GM12878 (cell line): Measurements from ENCODE around the gene ASS1. TPM values are rescaled to one million over a fixed set of nuclear protein-coding genes. Genes with fewer than 3 reads are reported as not detected.
A peak's percentile ranks its signal among the peaks of the same experiment; 100 is the strongest.

ENCODE experiments used
- ATAC-seq: fragments of 200-7000 bp; cut with Tn5 transposase; 3 replicates; pipeline ENCODE4 v1.9.1; 2020; ENCODE audit warnings: mild to moderate bottlenecking, moderate library complexity
- BruUV-seq: library from RNA; stranded (reverse); fragments of 400-500 nt; replicated peaks from 2 replicates; lab custom pipeline; 2021; lab: Mats Ljungman, UMichigan
- CTCF ChIA-PET: fragments of 300-600 bp; sonication (Branson Sonifier 250); formaldehyde crosslinking; extraction: SDS; loops from one replicate; lab custom pipeline; 2021; ENCODE audit warnings: inconsistent platforms; lab: Yijun Ruan, JAX
- POLR2A ChIA-PET: fragments of 350-600 bp; formaldehyde crosslinking; extraction: SDS; loops from one replicate; lab custom pipeline; 2021; ENCODE audit warnings: inconsistent platforms; lab: Charles Lee
- RAD21 ChIA-PET: fragments of 300-600 bp; sonication (Branson Sonifier 250); formaldehyde crosslinking; loops from one replicate; lab custom pipeline; 2023; ENCODE audit warnings: antibody characterized with exemption; ENCODE audit not compliant: unreplicated experiment; lab: Charles Lee
- SMC1A ChIA-PET: fragments of 300-600 bp; sonication (Branson Sonifier 250); formaldehyde crosslinking; loops from one replicate; lab custom pipeline; 2023; ENCODE audit not compliant: unreplicated experiment, uncharacterized antibody; lab: Charles Lee
- DNase-seq: peaks from one replicate; pipeline ENCODE4 v3.0.0-alpha.2; 2011; ENCODE audit warnings: low read depth, low spot score
- FAIRE-seq: peaks from 3 replicates; lab custom pipeline; 2011; peaks lifted over from hg19 to GRCh38; lab: Jason Lieb, UNC
- H2AFZ ChIP-seq: 2 replicates; pipeline ENCODE4 v1.6.0; 2011; ENCODE audit warnings: low read depth, low read length, control low read depth; ENCODE audit not compliant: control insufficient read depth
- H3K27ac ChIP-seq: 2 replicates; pipeline ENCODE4 v1.5.1; 2011; ENCODE audit warnings: control low read depth; ENCODE audit not compliant: control insufficient read depth, insufficient read depth
- H3K27me3 ChIP-seq, 2 experiments: replicated peaks in 1 of 2; 2 replicates each; pipeline versions ENCODE4 v1.6.0 to v1.6.1; 2011; ENCODE audit warnings: low read length in 1 of 2; ENCODE audit not compliant: control insufficient read depth in 2 of 2, insufficient read depth in 2 of 2
- H3K36me3 ChIP-seq, 2 experiments: 2 replicates each; pipeline ENCODE4 v1.5.1; 2011; ENCODE audit warnings: low read length in 1 of 2; ENCODE audit not compliant: control insufficient read depth in 2 of 2, insufficient read depth in 2 of 2
- H3K4me1 ChIP-seq: 2 replicates; pipeline ENCODE4 v1.6.1; 2011; ENCODE audit warnings: mild to moderate bottlenecking, low read length, moderate library complexity, mixed read lengths; ENCODE audit not compliant: control insufficient read depth, insufficient read depth
- H3K4me2 ChIP-seq: 2 replicates; pipeline ENCODE4 v1.6.0; 2011; ENCODE audit warnings: control low read depth; ENCODE audit not compliant: control insufficient read depth, insufficient read depth
- H3K4me3 ChIP-seq: fragments of 200-600 bp; sonication (generic); 2 replicates; pipeline ENCODE4 v1.5.1; 2016
- H3K79me2 ChIP-seq: 2 replicates; pipeline ENCODE4 v1.6.0; 2011; ENCODE audit warnings: low read length; ENCODE audit not compliant: control insufficient read depth, insufficient read depth
- H3K9ac ChIP-seq: 2 replicates; pipeline ENCODE4 v1.8.0; 2011; ENCODE audit warnings: low read length, control low read depth, mixed read lengths; ENCODE audit not compliant: control insufficient read depth, insufficient read depth
- H3K9me3 ChIP-seq: replicated peaks from 3 replicates; pipeline ENCODE4 v1.5.1; 2011; ENCODE audit warnings: mild to moderate bottlenecking, low read length; ENCODE audit not compliant: control insufficient read depth, insufficient read depth
- H4K20me1 ChIP-seq: 2 replicates; pipeline ENCODE4 v1.6.0; 2011; ENCODE audit not compliant: control insufficient read depth, insufficient read depth
- BCL3 ChIP-seq: IDR thresholded peaks from 2 replicates; pipeline ENCODE4 v1.6.1; 2011; ENCODE audit warnings: borderline replicate concordance, low read depth, mild to moderate bottlenecking, moderate library complexity, low read length; ENCODE audit not compliant: insufficient read depth, poor library complexity, severe bottlenecking
- CHD2 ChIP-seq: IDR thresholded peaks from 2 replicates; pipeline ENCODE4 v1.6.1; 2011; ENCODE audit warnings: low read depth, low read length, improper control_type of control experiment, borderline replicate concordance
- ESRRA ChIP-seq: IDR thresholded peaks from 2 replicates; pipeline ENCODE4 v1.6.1; 2012; ENCODE audit warnings: mild to moderate bottlenecking, low read length, improper control_type of control experiment
- HDAC2 ChIP-seq: fragments of 200-600 bp; sonication (generic); IDR thresholded peaks from 2 replicates; pipeline ENCODE4 v1.6.1; 2017
- JUNB ChIP-seq: IDR thresholded peaks from 2 replicates; pipeline ENCODE4 v1.6.1; 2016; ENCODE audit warnings: antibody characterized with exemption, mild to moderate bottlenecking
- KAT2A ChIP-seq: conservative IDR thresholded peaks from 2 replicates; pipeline ENCODE4 v1.6.1; 2011; ENCODE audit warnings: low read depth, low read length; ENCODE audit not compliant: control insufficient read depth
- MTA2 ChIP-seq: fragments of 450-650 bp; IDR thresholded peaks from 2 replicates; pipeline ENCODE4 v1.6.1; 2016; ENCODE audit warnings: low read depth, mild to moderate bottlenecking, moderate library complexity
- MXI1 ChIP-seq: fragments of 150-350 bp; IDR thresholded peaks from 2 replicates; pipeline ENCODE4 v1.6.1; 2011; ENCODE audit warnings: low read depth, mild to moderate bottlenecking, inconsistent platforms, low read length, improper control_type of control experiment
- NFIC ChIP-seq: IDR thresholded peaks from 2 replicates; pipeline ENCODE4 v1.6.1; 2012; ENCODE audit warnings: low read depth, mild to moderate bottlenecking, inconsistent platforms, low read length, moderate library complexity
- NFYA ChIP-seq: IDR thresholded peaks from 2 replicates; pipeline ENCODE4 v1.6.1; 2011; ENCODE audit warnings: low read depth, mild to moderate bottlenecking, low read length, improper control_type of control experiment, borderline replicate concordance
- PAX5 ChIP-seq: IDR thresholded peaks from 2 replicates; pipeline ENCODE4 v1.6.1; 2011; ENCODE audit warnings: low read depth, low read length, borderline replicate concordance
- SMC3 ChIP-seq: IDR thresholded peaks from 2 replicates; pipeline ENCODE4 v1.6.1; 2011; ENCODE audit warnings: low read length, improper control_type of control experiment, borderline replicate concordance
- WRNIP1 ChIP-seq: IDR thresholded peaks from 2 replicates; pipeline ENCODE4 v1.6.1; 2011; ENCODE audit warnings: low read depth, low read length, improper control_type of control experiment, borderline replicate concordance
- ZNF384 ChIP-seq: IDR thresholded peaks from 2 replicates; pipeline ENCODE4 v1.6.1; 2012; ENCODE audit warnings: low read depth, mild to moderate bottlenecking, low read length, improper control_type of control experiment, borderline replicate concordance
- ZSCAN29 ChIP-seq: fragments of 450-650 bp; IDR thresholded peaks from 2 replicates; pipeline ENCODE4 v1.6.1; 2017; ENCODE audit warnings: mild to moderate bottlenecking, moderate library complexity
- WGBS: methylation state at CpG from one replicate; pipeline ENCODE4 v1.1.6; 2016; ENCODE audit warnings: low lambda C conversion rate; ENCODE audit not compliant: insufficient replicate concordance, insufficient coverage; ENCODE audit errors: missing lambda C conversion rate; 5-methylcytosine and 5-hydroxymethylcytosine counted together
- in situ Hi-C: fragments of 300-500 bp; cut with MboI; formaldehyde crosslinking; loops from 9 replicates; pipeline ENCODE4 v1.14.3; 2018; ENCODE audit warnings: mixed read lengths
- intact Hi-C: fragments of 100-400 bp; cut with micrococcal nuclease; formaldehyde crosslinking; loops from one replicate; pipeline ENCODE4 v1.14.2; 2022; ENCODE audit not compliant: unreplicated experiment
- polyA plus RNA-seq, 11 experiments: library from polyadenylated mRNA; depleted of rRNA in 4 of 11; unstranded in 6 of 11; stranded (reverse) in 5 of 11; fragments of >200 nt; fragmentation: Nextera tagmentation in 4 of 11; fragmentation: Illumina TruSeq in 1 of 11; extraction: Ambion mirVana in 4 of 11; extraction: Trizol in 1 of 11; gene quantifications; 1 replicate in 1 of 11; 2 replicates in 10 of 11; pipeline versions ENCODE4 v1.2.1 to v1.2.3, GENCODE V29; 2011 to 2016; ENCODE audit warnings: inconsistent platforms in 2 of 11, missing spikeins in 2 of 11, low read depth in 1 of 11
- total RNA-seq, 4 experiments: library from RNA; depleted of rRNA in 3 of 4; stranded (reverse); fragments of >200 nt in 3 of 4; fragmentation: Illumina TruSeq in 1 of 4; extraction: Trizol in 1 of 4; gene quantifications; 2 replicates each; pipeline versions ENCODE4 v1.2.1 to v1.2.3, GENCODE V29; 2013 to 2021

The ASS1 gene
- total and polyA plus RNA-seq, 10 of the 15 experiments (the other 5 are each of a cell fraction or from before 2014, with no cell fraction given): 0.10 to 6.1 (median 0.28) TPM; not detected in 3

GRCh38 chr9:130522233-130522808 is 77.6 kb downstream of the ASS1 start:
- POLR2A ChIA-PET: interaction anchor here (0.6 kb wide), 1 partner anchor 775 kb away, joined by 5 read pairs; no protein-coding TSS in a partner anchor
- no TSS peak for BruUV-seq
- CTCF ChIA-PET: no interaction called here

GRCh38 chr9:130523921-130524320 is 79.2 kb downstream of the ASS1 start:
- CTCF ChIA-PET: no interaction called here
- TF ChIP-seq PAX5: no peak
- no peak for TF ChIP-seq MXI1
- no peak for TF ChIP-seq BCL3
- TF ChIP-seq ESRRA: no peak
- TF ChIP-seq KAT2A: no peak
- TF ChIP-seq NFYA: no peak
- TF ChIP-seq NFIC: no peak
- no peak for TF ChIP-seq MTA2
- no peak for TF ChIP-seq SMC3
- TF ChIP-seq HDAC2: no peak
- TF ChIP-seq ZSCAN29: no peak
- TF ChIP-seq WRNIP1: no peak

More at GRCh38 chr9:130522233-130522808, 77.6 kb downstream of the ASS1 start:
- TF ChIP-seq ZNF384 (no peak), CHD2 (no peak), JUNB (no peak), BCL3 (peak; percentile 14)
- in situ Hi-C loops (no loop called here), intact Hi-C loops (no loop called here)
- Histone ChIP-seq H3K9me3 (no peaks in the 10 kb centered on the region; the same call in 2 of the 3 replicates), H4K20me1 (no peaks in the 10 kb centered on the region), H2AFZ (no peak overlapping the region), H3K36me3 (no peaks in the 10 kb centered on the region), H3K79me2 (no peaks in the 10 kb centered on the region), H3K9ac (no peak overlapping the region), H3K4me3 (no peak overlapping the region), H3K27ac (no peak overlapping the region), H3K27me3 (no peaks in the 10 kb centered on the region), H3K4me2 (no peak overlapping the region), H3K4me1 (no peaks in the 10 kb centered on the region)
- WGBS: 38% methylated on average over 7 of the region's 7 CpGs
- DNase-seq (no peak), ATAC-seq (no peak), FAIRE-seq (no peak)
- ChIA-PET SMC1A (no interaction called here), RAD21 (no interaction called here)

More at GRCh38 chr9:130523921-130524320, 79.2 kb downstream of the ASS1 start:
- POLR2A ChIA-PET: no interaction called here
- Histone ChIP-seq H3K36me3 (no peaks in the 10 kb centered on the region), H3K27me3 (no peaks in the 10 kb centered on the region; a peak in 1 of 4 replicates), H3K4me2 (no peak overlapping the region), H3K4me3 (no peak overlapping the region), H3K27ac (no peak overlapping the region), H3K79me2 (no peaks in the 10 kb centered on the region), H3K4me1 (no peaks in the 10 kb centered on the region), H3K9me3 (no peaks in the 10 kb centered on the region; the same call in 2 of the 3 replicates), H2AFZ (no peak overlapping the region), H3K9ac (no peak overlapping the region), H4K20me1 (no peaks in the 10 kb centered on the region)
- intact Hi-C loops: no loop called here
- SMC1A ChIA-PET: no interaction called here
- WGBS: 42% methylated on average over 8 of the region's 12 CpGs
- RAD21 ChIA-PET: no interaction called here
- DNase-seq: no peak
- no peak for FAIRE-seq
- no peak for ATAC-seq
- in situ Hi-C loops: no loop called here
- BruUV-seq: no TSS peak
